EH (cell line): ENCODE results near the gene KASH5.
"Not testable (repeated sequence)": the region's sequence is repeated elsewhere in the genome, so short reads cannot be mapped to it uniquely, and the experiment has no call there.

Experiments used
- DNase-seq: peaks from one replicate; pipeline ENCODE4 v3.0.0-alpha.2; 2015; ENCODE audit warnings: low read depth

KASH5 gene

GRCh38 chr19:49362048-49362928 is 25.8 kb upstream of the KASH5 start, which contains the start of gene TEAD2:
Gene TEAD2, minus strand, starts transcription at chr19:49362416. Its CDS starts 2,341 bp downstream, at chr19:49360075.
- DNase-seq = peak; percentile 71

- DNase-seq = peak; percentile 69
Measured at GRCh38 chr19:49362929-49363267, 25.2 kb upstream of the KASH5 start.

DNA sequence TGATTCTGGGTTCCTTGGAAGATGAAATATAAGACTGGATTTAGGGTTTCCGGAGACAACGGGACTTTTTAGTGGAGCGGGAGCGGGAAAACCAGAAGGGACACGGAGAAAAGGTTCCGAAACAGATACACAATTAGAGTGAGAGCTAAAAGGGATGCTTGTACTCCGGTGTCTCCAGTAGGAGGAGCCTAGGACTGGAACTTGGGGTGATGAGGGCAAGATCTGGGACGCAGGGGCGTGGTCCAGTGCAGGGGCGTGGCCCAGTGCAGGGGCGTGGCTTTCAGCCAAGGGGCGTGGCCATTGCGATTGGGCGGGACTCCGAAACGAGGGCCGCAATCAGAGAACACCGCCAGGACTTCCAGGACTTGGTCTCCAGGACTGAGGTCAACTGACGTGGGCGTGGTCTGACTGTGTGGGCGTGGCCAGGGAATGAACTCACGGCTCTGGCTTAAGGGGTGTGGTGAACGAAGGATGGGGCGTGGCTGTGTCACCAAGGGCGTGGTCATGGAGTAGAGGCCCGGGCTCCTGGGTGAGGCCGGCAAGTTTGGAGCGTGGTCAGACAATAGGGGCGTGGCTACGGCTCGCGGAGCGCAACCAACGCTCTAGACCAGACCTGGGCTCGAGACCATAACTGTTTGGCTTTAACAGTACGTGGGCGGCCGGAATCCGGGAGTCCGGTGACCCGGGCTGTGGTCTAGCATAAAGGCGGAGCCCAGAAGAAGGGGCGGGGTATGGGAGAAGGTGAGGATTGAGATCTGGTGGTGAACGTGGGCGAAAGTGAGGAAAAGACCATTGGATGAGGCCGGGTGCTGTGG is 24.6 kb upstream of the KASH5 start, which contains the start of gene DKKL1:
Gene DKKL1 (plus strand): TSS at position 610 of the 815 bp plus-strand sequence. CDS start 122 bp downstream, at position 732.
- DNase-seq = peak; percentile 99

DNA sequence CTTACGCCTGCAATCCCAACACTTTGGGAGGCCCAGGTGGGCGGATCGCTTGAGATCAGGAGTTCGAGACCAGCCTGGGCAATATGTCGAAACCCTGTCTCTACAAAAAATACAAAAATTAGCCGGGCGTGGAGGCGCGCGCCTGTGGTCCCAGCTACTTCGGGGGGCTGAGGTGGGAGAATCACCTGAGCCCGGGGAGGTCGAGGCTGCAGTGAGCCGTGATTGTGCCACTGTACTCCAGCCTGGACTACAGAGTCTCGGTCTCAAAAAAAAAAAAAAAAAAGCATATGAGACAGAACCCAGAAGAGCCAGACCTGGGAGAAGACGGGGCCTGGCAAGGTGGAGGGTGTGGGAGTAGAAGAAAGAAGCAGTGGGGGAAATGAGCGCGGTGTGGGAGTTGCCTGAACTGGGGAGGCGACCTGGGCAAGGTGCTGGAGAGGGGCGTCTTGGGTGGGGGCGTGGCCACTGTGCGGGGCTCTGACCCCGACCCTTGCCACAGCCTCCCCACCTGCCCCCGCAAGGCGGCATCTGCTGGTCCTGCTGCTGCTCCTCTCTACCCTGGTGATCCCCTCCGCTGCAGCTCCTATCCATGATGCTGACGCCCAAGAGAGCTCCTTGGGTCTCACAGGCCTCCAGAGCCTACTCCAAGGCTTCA is 23.8 kb upstream of the KASH5 start:
- no peak for DNase-seq

- DNase-seq = no peak
Measured at GRCh38 chr19:49366110-49366509, 21.9 kb upstream of the KASH5 start.

- DNase-seq = no peak
Measured at GRCh38 chr19:49368711-49369358, 19.2 kb upstream of the KASH5 start.

GRCh38 chr19:49371184-49371583 is 16.9 kb upstream of the KASH5 start:
- DNase-seq = no peak

- DNase-seq = not testable (repeated sequence)
Measured at GRCh38 chr19:49373174-49373573, 14.9 kb upstream of the KASH5 start.

DNA sequence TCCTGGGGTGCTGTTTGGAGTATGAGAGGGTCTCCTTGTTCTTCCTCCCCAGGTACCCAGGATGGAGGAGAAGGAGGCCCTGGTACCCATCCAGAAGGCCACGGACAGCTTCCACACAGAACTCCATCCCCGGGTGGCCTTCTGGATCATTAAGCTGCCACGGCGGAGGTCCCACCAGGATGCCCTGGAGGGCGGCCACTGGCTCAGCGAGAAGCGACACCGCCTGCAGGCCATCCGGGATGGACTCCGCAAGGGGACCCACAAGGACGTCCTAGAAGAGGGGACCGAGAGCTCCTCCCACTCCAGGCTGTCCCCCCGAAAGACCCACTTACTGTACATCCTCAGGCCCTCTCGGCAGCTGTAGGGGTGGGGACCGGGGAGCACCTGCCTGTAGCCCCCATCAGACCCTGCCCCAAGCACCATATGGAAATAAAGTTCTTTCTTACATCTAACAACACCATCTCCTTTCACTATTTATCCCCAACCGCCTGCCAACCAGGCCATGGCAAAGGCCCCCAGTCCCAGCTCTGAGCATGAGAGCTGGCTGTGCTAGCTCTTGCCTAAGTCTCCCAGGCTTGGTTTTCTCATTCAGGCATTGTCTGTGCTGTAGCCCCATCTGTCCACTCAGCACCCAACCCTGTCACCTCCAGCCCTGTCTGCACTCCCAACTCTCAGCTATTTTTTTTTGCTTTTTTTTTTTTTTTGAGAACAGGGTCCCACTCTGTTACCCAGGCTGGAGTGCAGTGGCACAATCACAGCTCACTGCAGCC is 13.2 kb upstream of the KASH5 start:
- no peak for DNase-seq

DNA sequence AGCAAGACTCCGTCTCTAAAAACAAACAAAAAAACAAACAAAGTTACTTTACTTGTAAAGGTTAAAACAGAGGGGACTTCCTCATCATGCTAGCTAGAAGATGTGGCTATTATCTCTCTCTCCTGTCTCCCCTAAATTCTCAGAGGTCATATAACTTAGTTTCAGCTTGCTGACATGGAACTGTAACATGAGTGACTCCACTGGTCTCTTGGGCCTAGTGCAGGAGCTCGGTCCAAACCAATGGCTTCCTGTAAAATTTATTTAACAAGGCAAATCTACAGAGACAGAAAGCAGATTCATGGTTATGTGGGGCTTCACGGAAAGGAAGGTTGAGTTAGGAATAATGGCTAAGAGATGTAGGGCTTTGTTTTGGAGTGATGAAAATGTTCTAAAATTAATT is 9.5 kb upstream of the KASH5 start:
- DNase-seq = no peak

DNA sequence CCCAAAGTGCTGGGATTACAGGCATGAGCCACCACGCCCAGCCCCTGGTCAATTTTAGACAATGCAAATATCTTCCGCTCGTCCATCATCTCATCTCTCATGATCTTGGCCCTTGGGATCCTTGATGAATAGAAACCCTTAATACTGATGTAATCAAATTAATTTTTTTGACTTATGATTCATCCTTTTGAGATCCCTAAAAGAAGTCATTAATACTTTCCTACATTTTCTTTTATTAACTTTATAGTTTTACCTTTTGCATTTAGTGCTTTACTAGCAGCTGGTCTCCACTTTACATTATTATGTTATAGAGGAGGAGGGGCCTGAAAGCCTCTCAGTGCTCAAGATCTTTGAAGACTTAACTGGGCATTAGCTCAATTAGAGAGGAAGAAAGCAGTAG is 7.7 kb upstream of the KASH5 start:
- DNase-seq = no peak

DNA sequence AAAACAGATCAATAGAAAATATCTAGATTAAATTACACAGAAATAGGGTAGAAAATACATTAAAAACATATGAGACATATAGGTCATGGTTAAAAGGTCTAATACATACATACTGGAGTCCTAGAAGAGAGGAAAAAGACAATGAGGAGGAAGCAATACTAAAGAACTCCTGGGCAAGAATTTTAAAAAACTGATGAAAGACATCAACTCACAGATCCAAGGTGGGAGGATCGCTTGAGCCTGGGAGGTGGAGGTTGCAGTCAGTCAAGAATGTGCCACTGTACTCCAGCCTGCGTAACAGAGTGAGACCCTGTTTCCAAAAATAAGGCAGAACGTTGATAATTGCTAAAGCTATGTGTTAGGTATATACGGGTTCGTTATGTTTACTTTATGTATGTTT is 5.4 kb upstream of the KASH5 start:
- DNase-seq = no peak

DNA sequence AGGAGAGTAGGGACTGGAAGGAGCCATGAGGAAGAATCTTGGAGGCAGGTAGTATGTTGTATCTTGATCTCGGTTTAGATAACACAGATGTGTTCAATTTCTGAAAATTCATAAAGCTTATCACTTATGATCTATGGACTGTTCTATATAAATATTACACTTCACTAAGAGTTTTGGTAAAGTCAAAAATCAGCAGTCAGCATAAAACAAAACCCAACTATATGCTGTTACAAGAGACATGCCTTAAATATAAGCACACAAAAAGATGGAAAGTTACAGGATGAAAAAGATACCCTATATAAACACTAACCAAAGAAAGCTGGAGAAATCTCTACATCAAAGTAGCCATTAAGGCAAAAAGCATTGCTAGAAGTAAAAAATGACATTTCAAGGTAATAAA is 4.5 kb upstream of the KASH5 start:
- DNase-seq = no peak

- no peak for DNase-seq
Measured at GRCh38 chr19:49389406-49389805, 1.4 kb downstream of the KASH5 start.

GRCh38 chr19:49390131-49390928 is 2.3 kb downstream of the KASH5 start:
- no peak for DNase-seq

DNA sequence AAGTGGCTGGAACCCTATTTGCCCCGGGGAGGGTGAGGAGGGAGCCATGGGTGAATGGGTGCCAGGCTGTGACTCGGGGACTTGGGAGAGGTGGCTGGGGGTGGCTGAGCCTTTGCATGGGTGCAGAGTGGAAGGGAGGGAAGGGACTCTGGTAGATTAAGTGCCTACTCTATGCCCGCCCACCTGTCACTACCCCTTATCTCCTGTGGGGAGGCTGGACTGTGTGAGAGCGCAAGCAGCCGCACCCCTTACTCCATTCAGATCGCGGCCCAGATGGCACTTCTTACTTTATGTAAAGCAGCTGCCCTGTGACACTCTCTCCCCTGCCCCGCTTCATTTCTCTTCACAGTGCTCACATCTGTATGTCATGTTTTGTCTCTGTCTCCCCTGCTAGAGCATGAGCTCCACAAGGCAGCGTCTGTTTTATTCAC is 2.9 kb downstream of the KASH5 start:
- no peak for DNase-seq

- DNase-seq = peak; percentile 77
Measured at GRCh38 chr19:49391581-49392399, 3.7 kb downstream of the KASH5 start.

DNA sequence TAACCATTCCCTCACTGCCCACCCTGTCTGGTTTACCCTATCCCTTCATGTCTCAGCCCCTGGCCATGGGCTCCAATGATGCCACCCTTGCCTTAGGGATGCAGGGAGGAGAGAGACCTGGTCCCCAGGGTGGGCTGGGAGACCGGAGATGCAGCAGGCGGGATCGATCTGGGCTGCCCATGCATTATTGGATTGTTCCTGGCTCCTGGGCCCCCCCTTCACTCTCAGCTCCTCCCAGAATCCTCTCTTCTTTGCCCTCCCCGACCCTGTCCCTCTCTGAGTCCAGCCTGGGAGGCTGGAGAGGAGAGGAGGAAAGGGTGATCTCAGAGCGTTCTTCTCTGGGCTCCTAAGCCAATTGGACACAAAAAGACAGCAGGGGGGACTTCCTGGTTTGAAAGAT is 5.8 kb downstream of the KASH5 start:
- no peak for DNase-seq
